GM18909 (cell line): Measurements from ENCODE around the gene MAOB.

Experiments used
- ATAC-seq: cut with Tn5 transposase; IDR thresholded peaks from one replicate; pipeline ENCODE4 v1.9.1; 2021; ENCODE audit warnings: mild to moderate bottlenecking; ENCODE audit not compliant: unreplicated experiment, poor library complexity

The MAOB gene

GRCh38 chrX:43861750-43862149 is 20.5 kb downstream of the MAOB start:
- no peak for ATAC-seq

- no peak for ATAC-seq
These were observed 21.4 kb downstream of the MAOB start for GRCh38 chrX:43860646-43861370.

- no peak for ATAC-seq
These were observed 28.9 kb downstream of the MAOB start for GRCh38 chrX:43853225-43853828.

- ATAC-seq = no peak
These were observed 31.6 kb downstream of the MAOB start for GRCh38 chrX:43850629-43851028.

- ATAC-seq = no peak
These were observed 33.1 kb downstream of the MAOB start for GRCh38 chrX:43849173-43849572.

GRCh38 chrX:43847352-43847751 is 34.9 kb downstream of the MAOB start:
- ATAC-seq = no peak

GRCh38 chrX:43846558-43846957 is 35.7 kb downstream of the MAOB start:
- ATAC-seq = no peak

- no peak for ATAC-seq
These were observed 36.5 kb downstream of the MAOB start for GRCh38 chrX:43845776-43846175.

GRCh38 chrX:43840265-43840664 is 42.0 kb downstream of the MAOB start:
- no peak for ATAC-seq

GRCh38 chrX:43836435-43837184 is 45.6 kb downstream of the MAOB start:
- no peak for ATAC-seq

- ATAC-seq = no peak
These were observed 46.7 kb downstream of the MAOB start for GRCh38 chrX:43835559-43835958.

- no peak for ATAC-seq
These were observed 54.5 kb downstream of the MAOB start for GRCh38 chrX:43827791-43828190.

GRCh38 chrX:43822014-43822413 is 60.2 kb downstream of the MAOB start:
- no peak for ATAC-seq

GRCh38 chrX:43817444-43817843 is 64.8 kb downstream of the MAOB start:
- no peak for ATAC-seq

- ATAC-seq = no peak
These were observed 67.0 kb downstream of the MAOB start for GRCh38 chrX:43815209-43815608.

- ATAC-seq = no peak
These were observed 68.4 kb downstream of the MAOB start for GRCh38 chrX:43813898-43814297.

- ATAC-seq = no peak
These were observed 68.9 kb downstream of the MAOB start for GRCh38 chrX:43813319-43813718.

GRCh38 chrX:43809463-43809862 is 72.8 kb downstream of the MAOB start:
- ATAC-seq = no peak

GRCh38 chrX:43808231-43808630 is 74.0 kb downstream of the MAOB start:
- no peak for ATAC-seq

GRCh38 chrX:43805579-43805978 is 76.7 kb downstream of the MAOB start:
- ATAC-seq = no peak

GRCh38 chrX:43804021-43804420 is 78.2 kb downstream of the MAOB start:
- no peak for ATAC-seq
